NCI-H1436 treated with DMSO at 0.1 percent for 48 hours (cell line): Measurements from ENCODE around the gene CALN1.
"Not testable (repeated sequence)": the region's sequence is repeated elsewhere in the genome, so short reads cannot be mapped to it uniquely, and the experiment has no call there.

Experiments used
- DNase-seq: peaks from one replicate; lab custom pipeline; 2025; lab: John Stamatoyannopoulos, UW

CALN1 gene

GRCh38 chr7:71740174-71740560 is 672.0 kb downstream of the CALN1 start:
- DNase-seq, result no peak

- DNase-seq, result no peak
These were observed 672.5 kb downstream of the CALN1 start for GRCh38 chr7:71739520-71740173.

DNA sequence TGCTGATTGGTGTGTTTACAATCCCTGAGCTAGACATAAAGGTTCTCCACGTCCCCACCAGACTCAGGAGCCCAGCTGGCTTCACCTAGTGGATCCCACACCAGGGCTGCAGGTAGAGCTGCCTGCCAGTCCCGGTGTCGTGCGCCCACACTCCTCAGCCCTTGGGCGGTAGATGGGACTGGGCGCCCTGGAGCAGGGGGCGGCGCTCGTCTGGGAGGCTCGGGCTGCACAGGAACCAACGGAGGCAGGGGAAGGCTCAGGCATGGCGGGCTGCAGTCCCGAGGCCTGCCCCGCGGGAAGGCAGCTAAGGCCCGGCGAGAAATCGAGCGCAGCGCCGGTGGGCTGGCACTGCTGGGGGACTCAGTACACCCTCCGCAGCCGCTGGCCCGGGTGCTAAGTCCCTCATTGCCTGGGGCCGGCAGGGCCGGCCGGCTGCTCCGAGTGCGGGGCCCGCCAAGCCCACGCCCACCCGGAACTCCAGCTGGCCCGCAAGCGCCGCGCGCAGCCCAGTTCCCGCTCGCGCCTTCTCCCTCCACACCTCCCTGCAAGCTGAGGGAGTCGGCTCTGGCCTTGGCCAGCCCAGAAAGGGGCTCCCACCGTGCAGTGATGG is 674.1 kb downstream of the CALN1 start:
- DNase-seq, result not testable (repeated sequence)

GRCh38 chr7:71735961-71736556 is 676.1 kb downstream of the CALN1 start:
- DNase-seq, result no peak

DNA sequence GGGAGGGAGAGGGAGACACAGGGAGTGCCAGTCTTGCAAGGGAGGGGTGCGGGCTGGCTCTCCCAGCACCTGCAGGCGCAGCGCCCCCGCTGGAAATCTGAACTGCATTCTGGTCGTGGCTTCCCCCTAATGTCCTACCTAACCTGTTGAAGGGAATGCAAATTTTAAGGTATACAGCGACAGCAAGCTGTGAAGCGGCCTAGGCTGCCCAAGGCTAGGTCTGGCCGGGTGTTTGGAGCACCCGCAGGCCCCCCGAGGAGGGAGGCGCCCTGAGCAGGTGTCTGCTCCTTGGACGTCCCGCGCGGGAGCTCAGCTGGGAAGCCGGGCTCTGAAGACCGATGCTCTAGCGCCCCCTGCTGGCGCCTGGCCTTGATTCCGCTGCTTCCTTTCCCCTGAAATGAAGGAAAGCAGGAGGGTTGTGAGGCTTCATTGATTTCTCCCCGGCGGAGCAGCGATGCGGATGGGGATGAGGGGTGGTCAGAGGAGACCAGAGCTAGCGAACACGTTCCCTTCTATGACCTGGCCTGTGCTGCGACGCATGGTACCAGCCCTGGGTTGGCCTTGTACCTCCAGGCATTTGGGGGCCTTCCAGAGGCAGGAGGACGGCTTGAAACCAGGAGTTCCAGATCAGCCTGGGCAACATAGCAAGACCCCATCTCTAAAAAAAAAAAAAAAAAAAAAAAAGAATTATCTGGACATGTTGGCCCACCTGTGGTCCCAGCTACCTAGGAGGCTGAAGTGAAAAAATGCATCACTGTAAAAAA is 678.8 kb downstream of the CALN1 start:
- no peak for DNase-seq

GRCh38 chr7:71731740-71732139 is 680.4 kb downstream of the CALN1 start:
- DNase-seq, result no peak
